Measurements from ENCODE around the gene DENND11.

DNA sequence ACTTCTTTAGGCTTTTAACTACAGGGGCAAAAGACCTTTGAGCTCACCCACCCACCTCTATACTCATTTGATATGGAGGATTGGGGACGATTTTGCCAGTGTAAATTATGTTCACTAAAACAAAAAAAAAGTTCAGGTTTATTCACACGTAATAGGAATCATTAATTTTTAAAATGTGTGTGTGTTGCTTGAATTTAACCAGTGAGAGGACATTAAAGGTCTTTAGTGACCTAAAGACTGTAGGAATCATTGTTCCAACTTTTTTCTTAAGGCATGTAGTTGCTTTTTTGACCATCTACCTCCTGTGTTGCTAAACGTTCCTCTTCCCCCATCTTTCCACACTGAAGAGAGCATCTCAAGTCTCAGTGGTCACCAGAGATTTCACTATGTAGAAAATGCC, 37.3 kb upstream of the DENND11 start:
- TF ChIP-seq, protein P1, sequence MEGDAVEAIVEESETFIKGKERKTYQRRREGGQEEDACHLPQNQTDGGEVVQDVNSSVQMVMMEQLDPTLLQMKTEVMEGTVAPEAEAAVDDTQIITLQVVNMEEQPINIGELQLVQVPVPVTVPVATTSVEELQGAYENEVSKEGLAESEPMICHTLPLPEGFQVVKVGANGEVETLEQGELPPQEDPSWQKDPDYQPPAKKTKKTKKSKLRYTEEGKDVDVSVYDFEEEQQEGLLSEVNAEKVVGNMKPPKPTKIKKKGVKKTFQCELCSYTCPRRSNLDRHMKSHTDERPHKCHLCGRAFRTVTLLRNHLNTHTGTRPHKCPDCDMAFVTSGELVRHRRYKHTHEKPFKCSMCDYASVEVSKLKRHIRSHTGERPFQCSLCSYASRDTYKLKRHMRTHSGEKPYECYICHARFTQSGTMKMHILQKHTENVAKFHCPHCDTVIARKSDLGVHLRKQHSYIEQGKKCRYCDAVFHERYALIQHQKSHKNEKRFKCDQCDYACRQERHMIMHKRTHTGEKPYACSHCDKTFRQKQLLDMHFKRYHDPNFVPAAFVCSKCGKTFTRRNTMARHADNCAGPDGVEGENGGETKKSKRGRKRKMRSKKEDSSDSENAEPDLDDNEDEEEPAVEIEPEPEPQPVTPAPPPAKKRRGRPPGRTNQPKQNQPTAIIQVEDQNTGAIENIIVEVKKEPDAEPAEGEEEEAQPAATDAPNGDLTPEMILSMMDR (IDR thresholded peaks at IDR 0.05) = no peak
- TF ChIP-seq POLR2A (IDR thresholded peaks at IDR 0.05) = no peak
